ENCODE results near the gene KIAA0040.

The KIAA0040 gene

GRCh38 chr1:175204330-175204729 lies 11.8 kb upstream of the KIAA0040 start:
- POLR2A ChIA-PET, result no interaction called here
- peaks cover 7% of the 10 kb centered on the region; the same call in 1 of the 2 replicates for H3K4me1 ChIP-seq (ENCODE audit: control insufficient read depth, insufficient read depth, low read length)
- CTCF ChIA-PET, result no interaction called here
- H3K36me3 ChIP-seq (ENCODE audit: control insufficient read depth in 2 of 2, insufficient read depth in 1 of 2, low read length in 2 of 2), result no peaks in the 10 kb centered on the region
- no peak overlapping the region for H3K27ac ChIP-seq (ENCODE audit: extremely low read depth, low read depth, low read length)
- H3K9me3 ChIP-seq (ENCODE audit: control insufficient read depth, insufficient read depth, low read depth, low read length), result no peaks in the 10 kb centered on the region
- H3K4me3 ChIP-seq (ENCODE audit: low read depth, low read length), result no peak overlapping the region
- no peak for TF ChIP-seq ZNF488 (tag by site-specific recombination; IDR thresholded peaks at IDR 0.05)
- no peak for TF ChIP-seq PRDM6 (tag by site-specific recombination; IDR thresholded peaks at IDR 0.05)
- no peak for TF ChIP-seq ZNF174 (tag by site-specific recombination; IDR thresholded peaks at IDR 0.05)
- TF ChIP-seq ZNF585B (tag by site-specific recombination; IDR thresholded peaks at IDR 0.05), result no peak
- no peak for TF ChIP-seq ZNF596 (tag by site-specific recombination; IDR thresholded peaks at IDR 0.05)
- TF ChIP-seq ZNF10 (tag by site-specific recombination; IDR thresholded peaks at IDR 0.05), result no peak
- no peak for TF ChIP-seq ZNF426 (tag by site-specific recombination; IDR thresholded peaks at IDR 0.05)
- TF ChIP-seq EGR2 (tag by site-specific recombination; IDR thresholded peaks at IDR 0.05; ENCODE audit: low read depth), result no peak
- no peak for TF ChIP-seq ELK4 (IDR thresholded peaks at IDR 0.05; ENCODE audit: borderline replicate concordance, low read depth, low read length)
- no peak for TF ChIP-seq BCL11B (tag by site-specific recombination; IDR thresholded peaks at IDR 0.05; ENCODE audit: low read depth)
- no peak for TF ChIP-seq ZNF169 (tag by site-specific recombination; IDR thresholded peaks at IDR 0.05)
- no peak for TF ChIP-seq IKZF3 (tag by site-specific recombination; IDR thresholded peaks at IDR 0.05)
- TF ChIP-seq ZNF548 (tag by site-specific recombination; IDR thresholded peaks at IDR 0.05), result no peak
- TF ChIP-seq PATZ1 (tag by site-specific recombination; IDR thresholded peaks at IDR 0.05), result no peak
- TF ChIP-seq ZNF473 (tag by site-specific recombination; IDR thresholded peaks at IDR 0.05), result no peak

- H3K4me1 ChIP-seq (ENCODE audit: control insufficient read depth, insufficient read depth, low read length), result peaks cover 7% of the 10 kb centered on the region; the same call in 1 of the 2 replicates
- H3K9me3 ChIP-seq (ENCODE audit: control insufficient read depth, insufficient read depth, low read depth, low read length), result no peaks in the 10 kb centered on the region
- no peak overlapping the region for H3K4me3 ChIP-seq (ENCODE audit: low read depth, low read length)
- CTCF ChIA-PET, result interaction anchor here (1.2 kb wide), 1 partner anchor 51 kb away, joined by 3 read pairs; no protein-coding TSS in a partner anchor
- H3K36me3 ChIP-seq (ENCODE audit: control insufficient read depth in 2 of 2, insufficient read depth in 1 of 2, low read length in 2 of 2), result no peaks in the 10 kb centered on the region
- POLR2A ChIA-PET, result no interaction called here
- H3K27ac ChIP-seq (ENCODE audit: extremely low read depth, low read depth, low read length), result no peak overlapping the region
- TF ChIP-seq ATF2 (tag by site-specific recombination; IDR thresholded peaks at IDR 0.05; ENCODE audit: low read depth) (no peak), HOXA7 (CRISPR knock-in tag; IDR thresholded peaks at IDR 0.05; ENCODE audit: borderline replicate concordance) (no peak), ZNF174 (tag by site-specific recombination; IDR thresholded peaks at IDR 0.05) (no peak), BCL6B (tag by site-specific recombination; IDR thresholded peaks at IDR 0.05) (no peak), ZNF362 (tag by site-specific recombination; IDR thresholded peaks at IDR 0.05) (no peak), AEBP2 (tag by site-specific recombination; IDR thresholded peaks at IDR 0.05; ENCODE audit: borderline replicate concordance) (no peak), ZNF433 (tag by site-specific recombination; IDR thresholded peaks at IDR 0.05; ENCODE audit: low read depth) (no peak), ZNF501 (tag by site-specific recombination; IDR thresholded peaks at IDR 0.05) (no peak), ZXDB (tag by site-specific recombination; IDR thresholded peaks at IDR 0.05) (no peak), ZNF157 (tag by site-specific recombination; IDR thresholded peaks at IDR 0.05) (no peak)
Measured at GRCh38 chr1:175203570-175204068, 11.0 kb upstream of the KIAA0040 start.
